Raji (cell line): Measurements from ENCODE around the gene NINL.
A peak's percentile ranks its signal among the peaks of the same experiment; 100 is the strongest.

Experiments used
- POLR2A ChIP-seq: IDR thresholded peaks from 2 replicates; pipeline ENCODE4 v1.6.1; 2011; ENCODE audit warnings: low read depth, low read length, control low read depth; ENCODE audit not compliant: insufficient read depth

Gene NINL

DNA sequence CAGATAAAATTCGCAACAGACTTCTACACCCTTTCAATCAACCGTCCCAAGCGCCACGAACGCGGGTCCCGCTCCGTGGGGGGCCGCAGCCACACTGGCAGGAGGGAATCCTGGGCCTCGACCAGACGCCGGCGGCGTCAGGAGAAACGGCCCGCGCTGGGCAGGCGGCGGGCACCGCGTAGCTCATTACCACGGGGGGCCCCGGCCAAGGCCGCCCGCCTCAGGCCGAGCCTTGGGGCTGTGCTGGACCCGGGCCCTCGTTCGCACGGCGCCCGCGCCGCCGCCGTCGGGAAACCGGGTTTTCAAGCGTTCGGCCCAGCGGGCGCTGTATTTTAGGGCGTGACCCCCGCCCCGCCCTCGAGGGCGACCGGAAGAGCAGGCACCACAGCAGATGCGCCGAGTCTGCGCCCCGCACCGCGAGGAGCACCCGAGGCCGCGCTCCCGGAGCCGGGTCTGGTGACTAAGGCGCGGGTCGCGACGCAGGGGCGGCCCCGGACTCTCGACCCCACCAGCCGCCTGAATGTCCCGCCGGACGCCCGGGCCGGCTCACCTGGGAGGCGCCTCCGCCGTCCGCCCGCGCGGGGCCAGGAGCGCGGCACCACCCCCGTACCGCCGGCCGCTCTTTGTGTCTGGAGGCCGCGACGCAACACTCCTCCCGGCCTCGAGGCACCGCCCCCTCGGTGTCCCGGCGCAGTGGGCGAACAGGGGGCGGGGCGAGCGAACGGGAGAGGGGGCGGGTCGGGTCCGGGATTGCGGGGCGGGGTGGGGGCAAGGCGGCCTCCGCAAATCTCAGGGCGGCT is at the start of gene NINL:
Gene NINL, minus strand, starts transcription at position 627 of the 800 bp plus-strand sequence. CDS start 58,944 bp downstream, outside the sequence.
- TF ChIP-seq POLR2A: no peak

DNA sequence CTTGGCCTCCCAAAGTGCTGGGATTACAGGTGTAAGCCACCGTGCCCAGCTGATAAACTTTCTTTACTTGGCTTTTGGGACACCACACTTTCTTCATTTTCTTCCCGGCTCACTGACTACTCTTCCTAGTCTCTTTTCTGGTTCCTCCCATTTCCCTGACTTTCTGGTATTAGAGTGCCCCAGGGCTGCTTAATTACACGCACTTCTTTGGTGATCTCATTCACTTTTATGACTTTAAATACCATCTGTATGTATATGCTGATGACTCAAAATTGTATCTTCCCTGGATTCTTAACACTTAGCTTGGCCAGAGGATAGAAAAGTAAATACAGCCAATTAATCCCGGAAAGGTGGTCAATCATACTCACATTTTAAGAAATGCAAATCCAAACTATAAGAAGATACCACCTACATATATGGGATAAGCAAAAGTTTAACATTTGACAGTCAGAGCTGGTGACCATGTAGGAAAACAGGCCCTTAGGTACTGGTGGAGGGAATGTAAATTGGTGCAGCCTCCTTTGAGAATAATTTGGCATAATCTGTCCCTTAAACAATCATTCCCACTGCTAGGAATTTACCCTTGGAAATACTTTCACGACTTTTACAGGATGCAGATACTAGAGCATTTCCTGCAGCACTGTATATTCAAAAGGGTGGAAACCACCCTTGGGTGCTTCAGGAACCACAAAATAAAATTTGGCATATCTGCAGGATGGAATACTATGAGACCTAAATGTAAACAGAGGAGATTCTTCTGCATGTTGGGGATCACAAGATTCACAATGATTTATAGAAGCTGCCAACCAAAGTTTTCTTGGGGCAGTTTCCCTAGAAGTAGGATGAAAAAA is 47.8 kb upstream of the NINL start:
- no peak for TF ChIP-seq POLR2A

DNA sequence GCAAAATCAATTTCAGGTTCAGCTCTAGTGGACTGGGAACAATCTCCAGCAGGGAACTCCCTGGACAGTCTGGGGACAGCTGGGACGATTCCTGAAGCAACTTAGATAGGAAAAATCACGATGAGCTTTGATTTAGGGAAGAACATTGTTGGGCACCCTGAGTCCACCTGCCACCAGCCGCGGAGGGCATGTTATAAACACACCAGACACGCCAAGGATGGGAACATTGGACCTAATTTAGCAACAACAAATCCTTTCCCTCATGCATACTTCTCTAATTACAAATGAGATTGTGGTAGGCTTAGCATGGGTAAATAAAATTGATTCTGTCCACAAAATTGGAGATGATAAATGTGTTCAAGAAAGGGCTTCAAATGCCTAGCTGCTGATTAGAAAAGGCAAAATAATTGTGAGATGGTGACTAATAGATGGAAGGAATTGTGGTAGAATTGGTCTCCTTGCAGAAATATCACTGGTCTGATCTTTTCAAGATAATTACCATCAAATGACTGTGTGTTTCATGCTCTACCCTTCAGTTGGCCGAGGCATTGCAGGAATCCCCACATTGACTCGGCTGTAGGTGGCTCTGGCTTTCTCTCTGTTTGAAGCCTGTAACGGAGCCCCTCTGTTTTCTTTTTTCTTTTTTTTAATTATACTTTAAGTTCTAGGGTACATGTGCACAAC is 44.6 kb upstream of the NINL start:
- no peak for TF ChIP-seq POLR2A

DNA sequence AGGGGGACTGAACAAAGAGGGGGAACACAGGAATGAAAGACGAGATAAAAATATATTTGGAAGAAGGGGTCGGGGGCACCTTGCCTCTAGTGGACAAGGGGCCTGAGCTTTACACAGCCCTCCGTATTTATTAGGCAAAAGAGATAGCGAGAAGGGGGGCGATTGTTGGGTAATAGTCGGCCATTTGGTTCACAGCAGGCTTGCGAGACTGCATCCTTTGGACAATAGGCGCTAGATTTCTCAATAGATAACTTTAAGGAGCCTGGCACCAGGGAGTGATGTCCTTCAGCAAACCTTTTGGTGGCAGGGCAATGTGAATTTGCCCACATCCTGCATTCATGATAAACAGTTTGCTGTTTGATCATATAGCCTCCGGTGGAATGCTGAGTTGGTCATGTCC is 41.4 kb upstream of the NINL start:
- TF ChIP-seq POLR2A: no peak

DNA sequence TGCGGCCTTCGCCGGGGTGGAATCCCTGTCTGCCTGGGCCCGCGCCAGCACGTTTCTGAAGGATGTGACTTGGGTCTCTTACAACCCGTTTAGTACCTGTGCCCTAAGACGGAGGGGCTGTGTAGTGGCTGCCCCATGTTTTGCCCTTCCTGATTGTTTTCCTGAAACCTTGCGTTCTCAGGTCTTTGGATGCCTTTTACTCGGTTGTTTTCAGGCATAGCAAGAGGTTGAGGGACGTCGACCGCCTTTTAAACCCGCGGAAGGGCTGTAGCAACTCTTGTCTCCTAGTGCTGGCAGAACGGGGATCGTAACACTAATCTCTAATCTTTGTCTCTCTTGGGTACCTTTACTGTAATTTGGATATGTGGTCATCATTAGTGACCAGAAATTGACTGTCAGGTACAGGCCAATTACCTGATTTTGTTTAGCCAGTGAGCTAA is 39.2 kb upstream of the NINL start:
- no peak for TF ChIP-seq POLR2A

DNA sequence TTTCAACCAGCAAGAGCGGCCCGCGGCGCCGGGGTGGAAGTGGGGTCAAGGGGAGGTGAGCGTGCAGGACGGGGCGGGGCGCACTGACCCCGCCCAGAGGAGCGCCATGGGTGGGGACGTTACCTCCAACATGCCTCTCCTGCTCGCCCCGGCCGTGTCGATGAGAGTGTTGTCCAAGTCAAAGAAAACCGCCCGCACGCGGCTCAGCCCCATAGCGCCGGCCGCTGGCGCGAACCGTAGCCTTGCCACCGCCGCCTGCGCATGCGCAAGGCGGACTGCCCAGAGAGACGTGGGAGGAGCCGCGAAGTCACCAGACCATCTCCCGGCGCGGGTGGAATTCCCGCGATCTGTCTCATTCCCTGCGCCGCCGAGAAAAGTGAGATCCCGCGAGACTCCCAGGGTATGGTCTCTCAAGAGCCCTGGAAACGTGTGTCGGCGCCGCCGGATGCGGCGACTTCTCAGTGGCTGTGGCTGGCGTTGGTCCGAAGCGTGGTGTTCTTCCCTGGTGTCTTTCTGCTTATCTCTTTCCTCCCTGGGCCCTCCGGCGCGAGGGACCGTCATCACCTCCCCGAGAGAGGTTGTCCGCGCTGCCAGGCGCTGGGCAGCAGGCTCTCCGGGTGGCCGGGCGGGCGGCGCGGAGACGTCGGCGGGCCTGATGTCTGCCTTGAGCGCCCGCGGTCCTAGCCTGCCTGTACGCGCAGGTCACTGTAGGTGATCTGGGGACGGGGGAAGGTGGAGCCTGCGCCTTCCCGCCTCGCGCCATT is 38.6 kb upstream of the NINL start, which contains the start of gene NANP:
Gene NANP, minus strand, starts transcription at position 279 of the 764 bp plus-strand sequence. Its CDS starts 66 bp downstream, at position 213.
- peak; percentile 80 for TF ChIP-seq POLR2A

DNA sequence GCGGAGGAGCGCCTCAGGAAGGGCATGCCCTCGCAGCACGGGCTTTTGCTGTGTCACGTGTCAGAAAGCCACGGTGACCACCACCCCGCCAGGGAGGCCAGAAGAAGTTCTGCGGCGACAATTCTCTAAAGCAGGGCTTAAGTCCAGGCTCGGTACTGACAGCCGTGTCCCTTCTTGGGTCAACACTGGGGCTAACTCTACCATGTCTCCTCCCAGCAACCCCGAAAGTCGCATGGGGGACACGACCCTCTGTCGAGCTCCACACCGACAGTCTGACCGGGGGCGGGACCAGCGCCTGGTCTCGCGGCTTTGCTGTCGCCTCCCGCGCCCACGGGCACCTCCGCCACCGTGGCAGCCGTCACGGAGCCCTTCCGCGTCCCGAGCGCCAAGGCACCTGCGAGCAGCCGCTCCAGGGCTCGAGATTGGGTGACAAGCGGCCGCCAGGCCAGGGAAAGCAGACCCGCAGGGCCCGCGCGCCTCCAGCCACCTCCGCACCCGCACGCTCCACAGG is 37.9 kb upstream of the NINL start:
- TF ChIP-seq POLR2A: no peak

DNA sequence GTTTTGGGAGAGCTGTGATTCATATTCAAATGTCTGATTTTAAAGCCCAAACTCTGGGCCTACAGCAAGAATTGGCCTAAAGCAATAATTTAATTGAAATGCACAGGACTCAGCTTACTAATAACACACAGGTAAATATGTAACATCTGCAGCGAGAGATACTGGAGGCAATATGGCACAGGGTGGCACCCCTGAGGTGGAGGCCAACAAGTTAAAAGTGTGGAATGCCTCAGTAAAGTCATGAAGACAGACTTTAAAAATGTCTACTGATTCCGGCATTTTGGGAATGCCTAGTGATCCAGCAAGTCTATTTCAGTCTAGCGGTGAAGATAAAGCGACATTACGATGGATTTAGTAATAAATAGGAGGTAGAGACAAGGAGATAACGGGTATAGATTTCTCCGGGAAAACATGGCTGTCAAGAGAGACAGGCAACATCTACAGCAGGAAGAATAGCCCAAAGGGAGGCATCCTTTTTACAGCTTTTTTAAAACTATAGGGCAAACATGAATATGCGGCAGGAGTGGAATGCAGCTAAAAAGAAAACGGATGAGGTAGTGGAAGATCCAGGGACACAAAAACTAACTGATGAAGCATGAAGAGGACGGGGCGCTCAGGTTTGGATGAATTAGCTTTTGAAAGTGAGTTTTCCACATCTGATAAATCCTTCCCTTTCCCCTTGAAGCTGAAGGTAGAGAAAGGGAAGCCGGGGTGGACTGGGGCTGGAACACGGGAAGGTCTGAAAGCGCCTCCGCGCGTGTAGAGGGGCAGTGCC is 37.3 kb upstream of the NINL start:
- TF ChIP-seq POLR2A: no peak

DNA sequence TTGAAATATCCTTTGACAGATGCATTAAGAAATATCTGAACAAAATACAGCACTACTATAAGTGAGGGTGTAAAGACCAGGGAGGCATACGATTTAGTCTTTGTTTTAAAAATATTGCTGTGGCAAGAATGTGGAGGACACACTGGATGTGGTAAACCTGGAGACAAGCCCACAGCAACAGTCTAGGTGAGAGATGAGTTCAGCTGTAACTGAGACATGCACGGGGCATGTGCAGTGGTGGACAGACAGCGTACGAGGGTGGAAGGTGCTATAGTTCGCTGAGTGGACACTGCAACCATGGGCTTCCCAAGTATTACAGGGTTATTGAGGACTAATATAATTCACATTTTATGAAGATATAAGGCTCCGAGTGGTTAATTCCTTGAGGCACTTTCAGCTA is 36.7 kb upstream of the NINL start:
- TF ChIP-seq POLR2A: no peak

DNA sequence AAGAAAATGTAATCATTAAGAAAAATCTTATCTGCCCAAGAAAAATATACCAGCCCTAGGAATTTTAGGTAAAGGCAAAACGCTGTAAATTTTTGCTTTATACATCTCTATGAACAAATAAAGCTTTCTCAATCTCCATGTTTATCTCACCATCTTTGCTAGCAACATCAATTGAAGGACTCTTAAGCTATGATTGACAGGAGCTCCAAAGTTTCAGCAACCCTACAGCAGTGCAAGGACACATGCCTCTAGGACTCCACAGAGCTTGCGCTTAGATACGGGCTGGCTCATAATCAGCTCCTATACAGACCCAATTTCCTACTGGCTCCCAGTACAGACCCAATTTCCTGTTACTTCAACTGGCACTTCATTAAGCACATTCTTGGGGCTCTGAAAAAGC is 34.2 kb upstream of the NINL start:
- no peak for TF ChIP-seq POLR2A

DNA sequence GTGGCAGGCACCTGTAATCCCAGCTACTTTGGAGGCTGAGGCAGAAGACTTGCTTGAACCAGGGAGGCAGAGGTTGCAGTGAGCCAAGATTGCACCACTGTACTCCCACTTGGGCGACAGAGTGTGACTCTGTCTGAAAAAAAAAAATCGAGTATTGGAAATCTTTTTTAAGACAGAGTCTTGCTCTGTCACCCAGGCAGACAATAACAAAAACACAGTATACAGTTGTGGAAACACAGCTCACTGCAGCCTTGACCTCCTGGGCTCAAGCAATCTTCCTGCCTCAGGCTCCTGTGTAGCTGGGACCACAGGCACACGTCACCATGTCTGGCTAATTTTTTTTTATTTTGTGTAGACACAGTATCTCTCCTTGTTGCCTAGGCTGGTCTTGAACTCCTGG is 23.4 kb upstream of the NINL start:
- TF ChIP-seq POLR2A: no peak

DNA sequence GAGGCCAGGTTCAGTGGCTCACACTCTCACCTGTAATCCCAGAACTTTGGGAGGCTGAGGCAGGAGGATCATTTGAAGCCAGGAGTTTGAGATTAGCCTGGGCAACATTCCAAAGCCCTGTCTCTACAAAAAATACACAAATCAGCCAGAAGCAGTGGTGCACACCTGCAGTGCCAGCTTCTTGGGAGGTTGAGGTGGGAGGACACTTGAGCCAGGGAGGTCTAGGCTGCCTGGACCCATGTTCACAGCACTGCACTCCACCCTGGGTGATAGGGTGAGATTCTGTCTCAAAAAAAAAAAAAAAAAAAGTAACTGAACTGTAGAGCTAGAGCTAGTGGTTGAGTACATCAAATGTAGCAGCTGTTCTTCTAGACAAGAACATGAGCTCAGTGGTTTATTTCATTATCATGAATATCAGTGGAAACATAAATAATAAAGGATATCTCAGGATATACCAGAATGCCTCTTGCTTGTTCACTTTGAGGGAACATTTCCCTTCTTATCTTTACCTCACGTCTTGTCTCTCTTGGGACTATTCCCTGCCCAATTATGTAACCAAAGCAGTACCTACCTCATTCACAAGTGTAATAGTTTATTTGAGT is 20.9 kb upstream of the NINL start:
- no peak for TF ChIP-seq POLR2A

DNA sequence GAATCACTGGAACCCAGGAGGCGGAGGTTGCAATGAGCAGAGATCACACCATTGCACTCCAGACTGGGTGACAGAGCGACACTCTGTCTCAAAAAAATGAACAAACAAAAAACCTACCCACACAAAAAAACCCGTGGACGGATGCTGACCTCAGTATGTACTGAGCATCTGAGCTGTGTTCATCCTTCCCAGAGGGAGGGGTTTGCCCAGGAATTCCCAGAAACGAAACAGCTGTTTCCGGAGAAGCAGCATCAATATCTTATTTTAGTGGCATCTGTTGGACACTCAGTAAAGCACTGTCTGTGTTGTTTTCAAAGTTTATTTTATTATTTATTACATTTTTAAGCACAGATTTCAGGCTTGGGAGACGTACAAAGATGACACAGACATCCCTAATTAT is 19.8 kb upstream of the NINL start:
- no peak for TF ChIP-seq POLR2A

DNA sequence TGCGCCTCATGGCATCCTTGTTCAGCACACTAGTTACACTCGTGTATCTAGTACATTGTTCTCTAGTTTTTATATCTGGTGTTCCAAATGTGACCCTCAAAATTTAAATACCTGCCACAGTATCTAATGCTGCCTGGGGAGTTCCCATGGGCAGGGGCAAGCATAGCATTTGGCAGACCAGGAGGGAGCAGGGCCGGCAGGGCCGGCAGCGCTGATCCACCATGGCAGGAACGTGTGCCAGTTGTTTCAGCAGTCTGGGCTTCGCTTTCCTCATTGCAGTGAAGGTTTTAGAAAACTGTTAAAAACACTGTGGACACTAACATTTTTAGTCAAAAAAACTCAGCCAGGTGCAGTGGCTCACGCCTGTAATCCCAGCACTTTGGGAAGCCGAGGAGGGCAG is 19.3 kb upstream of the NINL start:
- no peak for TF ChIP-seq POLR2A

DNA sequence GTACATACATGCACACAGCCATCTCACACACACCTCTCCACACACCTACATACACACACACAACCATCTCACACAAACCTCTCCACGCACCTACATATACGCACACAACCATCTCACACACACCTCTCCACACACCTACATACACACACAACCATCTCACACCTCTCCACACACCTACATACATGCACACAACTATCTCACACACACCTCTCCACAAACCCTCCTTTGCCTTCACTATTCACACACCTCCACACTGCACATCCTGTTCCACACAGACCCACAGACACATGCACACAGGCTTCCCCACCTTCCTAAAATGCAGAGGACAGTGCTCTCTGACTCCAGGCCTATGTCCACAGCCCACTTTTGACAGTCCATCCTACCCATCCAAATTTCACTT is 16.3 kb upstream of the NINL start:
- no peak for TF ChIP-seq POLR2A
